Muscle layer of colon (tissue), 2 donors: ENCODE measurements around the gene DNAJC24.

Experiments
- H3K27ac ChIP-seq: one replicate; pipeline ENCODE4 v1.7.0; 2013; ENCODE audit warnings: low read depth, mild to moderate bottlenecking, low read length, moderate library complexity
- H3K27me3 ChIP-seq, 2 donors: one replicate each; pipeline ENCODE4 v1.7.0; 2013; ENCODE audit warnings: low read length in 2 of 2, mild to moderate bottlenecking in 2 of 2; ENCODE audit not compliant: insufficient read depth in 2 of 2, control insufficient read depth in 1 of 2
- H3K36me3 ChIP-seq: one replicate; pipeline ENCODE4 v1.7.0; 2013; ENCODE audit warnings: mild to moderate bottlenecking, low read length; ENCODE audit not compliant: insufficient read depth
- H3K4me1 ChIP-seq: one replicate; pipeline ENCODE4 v1.7.0; 2013; ENCODE audit warnings: mild to moderate bottlenecking, low read length; ENCODE audit not compliant: insufficient read depth
- H3K4me3 ChIP-seq, 2 donors: one replicate each; pipeline ENCODE4 v1.7.0; 2013; ENCODE audit warnings: low read length in 2 of 2, low read depth in 1 of 2, mild to moderate bottlenecking in 1 of 2, moderate library complexity in 1 of 2
- H3K9ac ChIP-seq: one replicate; pipeline ENCODE4 v1.7.0; 2013; ENCODE audit warnings: low read length
- H3K9me3 ChIP-seq: one replicate; pipeline ENCODE4 v1.7.0; 2013; ENCODE audit warnings: mild to moderate bottlenecking, low read length
- donor health status: abdominal sarcoma.
- donor health status: Adenocarcinoma of cecum.

Gene DNAJC24

GRCh38 chr11:31445621-31446020, 76.0 kb downstream of the DNAJC24 start:
- no peaks in the 10 kb centered on the region for H3K4me1 ChIP-seq
- H3K27ac ChIP-seq: no peak overlapping the region
- no peaks in the 10 kb centered on the region for H3K9me3 ChIP-seq
- no peak overlapping the region for H3K9ac ChIP-seq
- H3K36me3 ChIP-seq: no peaks in the 10 kb centered on the region
- no peak overlapping the region for H3K4me3 ChIP-seq
- H3K27me3 ChIP-seq: no peaks in the 10 kb centered on the region

GRCh38 chr11:31449040-31449439, 79.4 kb downstream of the DNAJC24 start:
- Histone ChIP-seq H3K4me1 (no peaks in the 10 kb centered on the region), H3K27me3 (no peaks in the 10 kb centered on the region), H3K9ac (no peak overlapping the region), H3K9me3 (no peaks in the 10 kb centered on the region), H3K27ac (no peak overlapping the region), H3K36me3 (no peaks in the 10 kb centered on the region), H3K4me3 (no peak overlapping the region)

- no peaks in the 10 kb centered on the region for H3K9me3 ChIP-seq
- H3K27me3 ChIP-seq: no peaks in the 10 kb centered on the region
- no peaks in the 10 kb centered on the region for H3K36me3 ChIP-seq
- H3K4me3 ChIP-seq: no peak overlapping the region
- no peak overlapping the region for H3K27ac ChIP-seq
- H3K4me1 ChIP-seq: no peaks in the 10 kb centered on the region
- no peak overlapping the region for H3K9ac ChIP-seq
Observed at GRCh38 chr11:31450841-31451240, 81.2 kb downstream of the DNAJC24 start.

- no peaks in the 10 kb centered on the region for H3K27me3 ChIP-seq
- H3K36me3 ChIP-seq: no peaks in the 10 kb centered on the region
- H3K9ac ChIP-seq: no peak overlapping the region
- no peaks in the 10 kb centered on the region for H3K9me3 ChIP-seq
- no peaks in the 10 kb centered on the region for H3K4me1 ChIP-seq
- H3K27ac ChIP-seq: no peak overlapping the region
- no peak overlapping the region for H3K4me3 ChIP-seq
Observed at GRCh38 chr11:31455177-31455576, 85.5 kb downstream of the DNAJC24 start.

- H3K9ac ChIP-seq: no peak overlapping the region
- H3K9me3 ChIP-seq: no peaks in the 10 kb centered on the region
- no peaks in the 10 kb centered on the region for H3K27me3 ChIP-seq
- no peaks in the 10 kb centered on the region for H3K4me1 ChIP-seq
- no peak overlapping the region for H3K27ac ChIP-seq
- no peaks in the 10 kb centered on the region for H3K36me3 ChIP-seq
- H3K4me3 ChIP-seq: no peak overlapping the region
Observed at GRCh38 chr11:31464436-31464835, 94.8 kb downstream of the DNAJC24 start.

GRCh38 chr11:31474083-31474482, 104.4 kb downstream of the DNAJC24 start:
- Histone ChIP-seq H3K27ac (no peak overlapping the region), H3K36me3 (no peaks in the 10 kb centered on the region), H3K4me3 (no peak overlapping the region), H3K9me3 (no peaks in the 10 kb centered on the region), H3K4me1 (no peaks in the 10 kb centered on the region), H3K27me3 (no peaks in the 10 kb centered on the region), H3K9ac (no peak overlapping the region)

- H3K9me3 ChIP-seq: no peaks in the 10 kb centered on the region
- no peak overlapping the region for H3K4me3 ChIP-seq
- H3K36me3 ChIP-seq: no peaks in the 10 kb centered on the region
- H3K27me3 ChIP-seq: no peaks in the 10 kb centered on the region
- no peak overlapping the region for H3K27ac ChIP-seq
- no peak overlapping the region for H3K9ac ChIP-seq
- no peaks in the 10 kb centered on the region for H3K4me1 ChIP-seq
Observed at GRCh38 chr11:31477528-31478222, 108.0 kb downstream of the DNAJC24 start.

- H3K4me1 ChIP-seq: no peaks in the 10 kb centered on the region
- no peak overlapping the region for H3K27ac ChIP-seq
- no peak overlapping the region for H3K9ac ChIP-seq
- no peak overlapping the region for H3K4me3 ChIP-seq
- H3K27me3 ChIP-seq: no peaks in the 10 kb centered on the region
- no peaks in the 10 kb centered on the region for H3K36me3 ChIP-seq
- no peaks in the 10 kb centered on the region for H3K9me3 ChIP-seq
Observed at GRCh38 chr11:31478223-31478590, 108.5 kb downstream of the DNAJC24 start.

- H3K27me3 ChIP-seq: no peaks in the 10 kb centered on the region
- no peak overlapping the region for H3K27ac ChIP-seq
- no peaks in the 10 kb centered on the region for H3K4me1 ChIP-seq
- no peak overlapping the region for H3K9ac ChIP-seq
- no peaks in the 10 kb centered on the region for H3K9me3 ChIP-seq
- no peaks in the 10 kb centered on the region for H3K36me3 ChIP-seq
- no peak overlapping the region for H3K4me3 ChIP-seq
Observed at GRCh38 chr11:31479066-31479465, 109.4 kb downstream of the DNAJC24 start.

- Histone ChIP-seq H3K4me3 (no peak overlapping the region), H3K9ac (no peak overlapping the region), H3K27me3 (no peaks in the 10 kb centered on the region), H3K4me1 (no peaks in the 10 kb centered on the region), H3K27ac (no peak overlapping the region), H3K9me3 (no peaks in the 10 kb centered on the region), H3K36me3 (no peaks in the 10 kb centered on the region)
Observed at GRCh38 chr11:31480930-31481329, 111.3 kb downstream of the DNAJC24 start.
